ENCODE measurements around the gene BPIFB3.
"Not testable (repeated sequence)": the region's sequence is repeated elsewhere in the genome, so short reads cannot be mapped to it uniquely, and the experiment has no call there.

The BPIFB3 gene

DNA sequence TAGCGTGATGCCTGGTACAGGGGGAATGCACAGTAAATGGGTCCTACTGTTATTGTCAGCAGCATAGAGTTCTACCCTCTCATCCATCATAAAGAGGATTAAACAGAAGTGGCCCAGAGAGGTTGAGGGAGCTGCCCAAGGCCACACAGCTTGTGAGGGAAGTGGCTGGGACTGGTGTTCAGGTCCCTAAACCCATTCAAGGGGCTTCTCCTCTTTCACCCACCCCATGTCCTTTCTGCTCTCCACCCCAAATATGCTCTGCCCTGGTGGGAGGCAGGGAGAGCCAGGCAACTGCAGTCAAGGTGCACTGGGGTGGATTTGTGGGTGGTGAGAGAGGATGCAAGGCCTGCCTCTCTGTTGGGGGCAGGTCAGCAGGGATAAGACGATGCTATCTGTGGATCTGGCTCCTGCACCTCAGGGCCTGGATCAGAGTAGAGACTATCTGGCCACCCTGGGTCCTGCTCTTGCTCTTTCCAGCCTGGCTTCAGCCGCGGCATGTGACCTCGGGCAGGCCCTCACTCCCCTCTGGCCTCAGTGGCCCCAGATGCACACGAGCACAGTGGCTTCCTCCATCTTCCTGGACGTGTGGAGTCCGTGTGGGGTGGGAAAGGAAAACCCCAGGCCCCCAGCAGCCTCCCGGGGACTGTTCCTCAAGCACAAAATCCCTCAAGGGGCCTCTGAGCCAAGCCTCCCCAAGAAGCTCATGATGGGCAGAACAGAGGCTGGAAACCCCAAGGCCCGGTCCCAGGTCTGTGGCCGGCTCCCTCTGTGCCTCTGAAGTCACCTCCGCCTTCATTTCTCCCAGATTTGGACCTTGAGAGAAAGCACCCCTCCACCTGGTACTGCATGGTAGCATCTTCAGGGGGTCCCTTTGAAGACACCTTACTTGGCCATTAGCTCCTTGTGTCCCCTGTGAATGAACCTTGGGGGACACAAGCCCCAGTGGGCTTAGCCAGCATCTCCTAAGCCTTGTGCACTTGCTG is 25.6 kb upstream of the BPIFB3 start:
- DNase-seq (ENCODE audit: extremely low read depth in 1 of 2, low read depth in 1 of 2), result no peak

DNA sequence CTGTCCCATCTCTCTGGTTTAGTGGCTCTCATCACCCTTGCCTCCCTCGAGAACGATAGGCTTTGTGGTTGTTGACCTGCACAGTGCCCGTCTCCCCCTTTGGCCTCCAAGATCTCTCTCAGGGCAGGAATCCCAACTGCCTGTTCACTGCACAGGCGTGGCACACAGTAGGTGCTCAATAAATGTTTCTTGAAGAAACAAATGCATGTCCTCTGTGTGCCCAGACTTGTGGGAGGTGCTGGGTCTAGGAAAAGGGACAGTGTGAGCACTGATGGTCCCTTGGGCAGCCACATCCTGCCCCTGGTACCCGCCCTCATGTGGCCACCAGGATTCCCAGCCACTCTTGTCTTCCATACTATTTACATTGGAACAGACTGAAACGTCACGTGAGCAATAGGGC is 24.8 kb upstream of the BPIFB3 start:
- no peak for DNase-seq (ENCODE audit: extremely low read depth in 1 of 2, low read depth in 1 of 2)

DNA sequence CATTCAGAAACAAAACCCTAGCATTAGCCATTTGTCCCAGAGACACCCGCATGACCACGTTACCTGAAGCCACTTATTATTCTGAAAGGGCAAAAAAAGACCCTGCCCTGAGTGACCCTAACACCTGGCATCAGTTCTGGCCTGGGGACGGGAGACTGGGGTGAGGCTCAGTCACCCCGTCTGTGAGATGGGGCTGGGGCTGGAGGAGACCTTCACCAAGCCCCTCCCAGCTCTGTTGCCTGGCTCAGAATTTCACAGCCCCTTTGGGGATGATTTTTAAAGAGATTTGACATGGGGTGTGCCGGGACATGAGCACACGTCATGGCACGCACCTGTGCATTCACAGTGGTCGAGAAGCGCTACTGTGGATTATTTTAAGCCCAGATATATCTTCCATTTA is 23.6 kb upstream of the BPIFB3 start:
- DNase-seq (ENCODE audit: extremely low read depth in 1 of 2, low read depth in 1 of 2), result no peak

DNA sequence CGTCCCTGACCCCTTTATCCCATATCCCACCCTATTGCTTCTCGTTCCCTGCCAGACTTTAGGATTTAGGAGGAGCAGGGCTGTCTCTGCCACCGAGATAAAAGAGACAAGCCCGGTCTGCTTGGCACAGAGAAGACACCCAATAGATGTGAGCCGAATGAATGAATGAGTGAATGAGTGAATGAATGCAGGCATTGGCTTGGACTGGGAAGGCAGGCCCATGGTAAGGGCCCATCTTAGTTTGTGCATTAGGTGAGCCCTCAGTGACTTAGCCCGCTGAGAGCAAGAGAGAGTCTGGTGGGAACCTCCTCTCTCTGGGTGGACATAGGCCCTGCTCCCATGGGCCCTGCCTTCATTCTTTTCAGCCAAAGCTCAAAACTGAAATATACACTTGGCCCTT is 23.1 kb upstream of the BPIFB3 start:
- no peak for DNase-seq (ENCODE audit: extremely low read depth in 1 of 2, low read depth in 1 of 2)

DNA sequence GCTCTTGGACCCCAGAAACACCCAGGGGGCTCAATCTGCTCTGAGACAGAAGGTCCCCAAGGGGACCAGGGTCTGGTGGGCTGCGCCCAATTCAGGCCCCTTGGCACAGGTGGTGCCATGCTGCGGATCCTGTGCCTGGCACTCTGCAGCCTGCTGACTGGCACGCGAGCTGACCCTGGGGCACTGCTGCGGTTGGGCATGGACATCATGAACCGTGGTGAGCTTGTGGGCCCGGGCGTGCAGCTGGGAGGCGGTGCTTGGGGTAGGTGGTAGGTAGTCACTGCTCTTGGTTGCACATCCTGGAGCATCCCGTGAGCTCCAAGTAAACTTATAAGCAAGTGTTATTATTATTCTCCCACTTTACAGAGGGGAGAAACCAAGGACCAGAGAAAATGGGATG is 22.2 kb upstream of the BPIFB3 start, which contains the start of gene BPIFB6:
Gene BPIFB6, plus strand, starts transcription at position 118 of the 400 bp plus-strand sequence. Its CDS starts 0 bp downstream, at position 118.
- DNase-seq (ENCODE audit: extremely low read depth in 1 of 2, low read depth in 1 of 2), result no peak

DNA sequence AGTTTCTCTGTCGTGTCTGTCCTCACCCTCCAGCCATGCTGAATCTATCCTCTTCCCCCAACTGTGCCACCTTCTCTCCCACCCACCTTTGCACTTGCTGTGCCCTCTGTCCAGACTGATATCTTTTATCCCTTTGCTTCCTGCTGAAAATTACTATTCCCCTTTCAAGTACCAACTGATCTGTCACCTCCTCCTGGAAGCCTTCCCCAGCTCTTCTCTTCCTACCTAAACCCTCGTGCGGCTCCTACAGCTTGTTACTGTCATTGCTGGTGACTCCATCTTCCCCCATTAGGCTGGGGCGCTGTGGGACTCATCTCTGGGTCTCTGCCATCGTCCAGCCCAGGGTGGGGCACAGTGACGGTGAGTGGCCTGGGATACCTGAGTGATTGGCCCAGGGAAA is 21.1 kb upstream of the BPIFB3 start:
- DNase-seq (ENCODE audit: extremely low read depth in 1 of 2, low read depth in 1 of 2), result no peak

DNA sequence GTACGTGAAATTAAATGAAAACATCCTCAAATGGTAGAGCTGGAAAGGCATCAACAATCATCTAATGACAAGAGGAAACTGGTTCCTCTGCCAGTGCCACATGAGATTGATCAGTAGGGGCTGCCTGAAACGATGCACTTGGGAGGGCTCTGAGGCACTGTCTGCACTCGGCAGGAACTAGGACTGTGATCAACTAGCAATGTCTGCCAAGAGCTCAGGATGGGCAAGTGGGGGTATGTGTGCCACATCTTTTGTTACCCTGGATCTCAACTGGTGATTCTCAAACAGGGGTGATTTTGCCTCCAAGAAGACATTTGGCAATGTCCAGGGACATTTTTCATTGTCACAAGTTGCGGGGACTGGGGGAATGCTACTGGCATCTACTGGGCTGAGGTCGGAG is 20.3 kb upstream of the BPIFB3 start:
- no peak for DNase-seq (ENCODE audit: extremely low read depth in 1 of 2, low read depth in 1 of 2)

DNA sequence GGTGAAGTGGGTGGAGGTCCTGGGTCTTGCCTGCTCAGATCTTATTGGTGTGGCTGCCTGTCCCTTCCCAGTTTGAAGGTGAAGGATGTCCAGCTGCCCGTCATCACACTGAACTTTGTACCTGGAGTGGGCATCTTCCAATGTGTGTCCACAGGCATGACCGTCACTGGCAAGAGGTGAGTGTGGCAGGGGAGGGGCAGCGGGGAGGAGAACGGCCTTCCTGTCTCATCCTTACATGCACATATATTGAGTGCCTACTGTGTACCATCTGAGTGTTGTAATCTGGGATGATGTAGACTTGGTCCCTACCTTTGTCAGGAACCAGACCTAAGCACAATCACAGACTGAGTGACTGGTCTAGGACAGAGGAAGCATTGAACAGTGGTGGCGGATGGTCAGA is 19.6 kb upstream of the BPIFB3 start:
- no peak for DNase-seq (ENCODE audit: extremely low read depth in 1 of 2, low read depth in 1 of 2)

DNA sequence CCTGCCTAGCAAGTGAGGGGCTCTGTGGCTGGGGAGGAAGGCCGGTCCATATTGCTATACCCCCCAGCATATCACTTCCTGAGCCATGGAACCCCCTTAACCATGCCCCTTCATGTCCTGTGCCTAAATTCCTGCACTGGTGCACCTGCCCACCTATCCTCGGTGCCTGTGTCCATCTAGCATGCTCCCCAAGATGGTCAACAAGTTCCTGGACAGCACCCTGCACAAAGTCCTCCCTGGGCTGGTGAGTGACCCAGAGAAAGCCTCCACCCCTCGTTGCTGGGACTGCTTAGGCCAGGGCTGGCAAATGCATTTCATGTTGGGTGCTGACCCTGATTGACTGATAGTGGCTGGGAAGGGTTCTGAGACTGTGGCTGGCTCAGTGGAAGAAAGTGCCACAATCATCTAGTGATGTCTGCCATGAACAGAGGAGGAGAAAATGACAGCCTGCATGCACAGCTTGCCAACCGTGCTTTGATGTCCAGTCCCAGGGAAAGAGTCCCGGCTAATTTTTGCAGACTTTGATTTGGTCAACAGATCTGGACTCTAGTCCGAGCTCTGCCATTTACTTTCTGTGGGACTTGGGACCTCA is 18.7 kb upstream of the BPIFB3 start:
- DNase-seq (ENCODE audit: extremely low read depth in 1 of 2, low read depth in 1 of 2), result no peak

DNA sequence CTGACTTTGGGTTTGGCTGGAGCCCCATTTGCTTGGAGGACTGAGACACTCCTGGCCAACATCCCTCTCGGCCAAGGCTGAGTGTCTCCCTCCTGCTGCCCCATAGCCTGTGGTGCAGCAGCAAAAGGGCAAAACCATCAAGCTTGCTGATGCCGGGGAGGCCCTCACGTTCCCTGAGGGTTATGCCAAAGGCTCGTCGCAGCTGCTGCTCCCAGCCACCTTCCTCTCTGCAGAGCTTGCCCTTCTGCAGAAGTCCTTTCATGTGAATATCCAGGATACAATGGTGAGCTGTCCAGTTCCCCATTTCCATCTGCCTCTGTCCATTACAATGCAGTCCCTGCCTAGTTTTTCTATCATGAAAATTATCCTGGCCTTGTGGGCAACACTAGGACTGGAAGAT is 16.2 kb upstream of the BPIFB3 start:
- no peak for DNase-seq (ENCODE audit: extremely low read depth in 1 of 2, low read depth in 1 of 2)

DNA sequence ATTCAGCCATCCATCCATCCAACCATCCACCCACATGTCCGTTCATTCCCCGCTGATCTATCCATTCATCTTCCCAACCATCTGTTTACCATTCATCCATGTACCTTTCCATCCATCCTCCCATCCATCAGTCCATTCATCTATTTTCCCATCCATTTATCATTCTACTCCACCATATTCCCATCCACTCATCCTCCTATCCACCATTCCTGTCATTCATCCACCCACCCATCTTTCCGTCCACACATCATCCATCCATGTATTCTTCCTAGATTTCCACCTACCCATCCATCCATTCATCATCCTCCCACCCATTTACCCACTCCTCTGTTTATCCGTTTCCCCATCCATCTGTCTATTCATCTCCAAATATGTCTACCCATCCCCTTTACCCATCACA is 15.5 kb upstream of the BPIFB3 start:
- no peak for DNase-seq (ENCODE audit: extremely low read depth in 1 of 2, low read depth in 1 of 2)

DNA sequence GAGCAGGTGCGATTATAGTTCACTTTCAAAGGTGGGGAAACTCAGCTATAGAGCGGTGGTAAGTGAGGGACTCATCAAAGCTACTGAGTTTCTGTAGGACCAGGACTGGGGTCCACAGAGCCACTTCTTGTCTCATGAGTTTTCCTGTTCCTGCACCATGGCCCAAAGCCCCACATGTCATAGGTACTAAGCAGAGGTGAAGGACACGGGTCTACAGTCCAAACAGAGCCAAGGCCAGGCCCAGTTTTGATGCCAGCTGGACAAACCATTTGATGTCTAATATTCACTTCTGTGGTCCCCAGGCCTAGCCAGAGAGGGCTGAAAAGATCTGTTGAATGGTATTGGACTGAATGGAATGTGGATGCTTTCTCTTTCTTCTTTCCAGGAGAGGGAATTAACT is 11.3 kb upstream of the BPIFB3 start:
- DNase-seq (ENCODE audit: extremely low read depth in 1 of 2, low read depth in 1 of 2), result no peak

DNA sequence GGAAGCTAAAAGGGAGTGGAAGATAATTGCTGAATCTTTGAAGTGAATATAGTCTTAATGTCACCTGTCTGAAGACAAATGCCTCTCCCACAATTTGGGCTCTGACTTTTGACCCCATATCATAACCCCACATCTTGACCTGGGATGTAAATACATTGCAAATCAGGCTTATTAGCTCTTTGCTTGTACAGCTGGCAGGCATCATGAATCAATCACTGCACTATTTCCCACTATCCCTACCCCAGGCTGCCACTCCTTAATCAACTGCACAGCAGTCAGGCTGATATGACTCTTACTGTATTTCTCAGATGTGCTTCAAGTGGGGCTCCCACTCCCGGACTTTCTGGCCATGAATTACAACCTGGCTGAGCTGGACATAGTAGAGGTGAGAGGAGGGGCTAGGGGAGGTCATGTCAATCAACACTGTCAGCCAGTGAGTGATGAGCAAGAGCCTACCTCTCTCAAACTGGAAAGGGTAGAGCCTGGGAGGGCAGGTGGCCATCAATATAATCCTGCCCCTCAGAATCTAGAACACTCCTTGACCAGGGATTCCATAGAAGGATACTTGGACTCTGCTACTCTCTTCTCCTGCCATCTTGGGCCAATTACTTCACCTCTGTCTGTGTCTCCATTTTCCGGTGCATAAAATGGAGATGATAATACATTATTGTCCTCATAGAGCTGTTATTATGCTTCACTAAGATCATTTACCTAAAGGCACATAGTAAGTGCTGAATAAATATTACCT is 10.5 kb upstream of the BPIFB3 start:
- no peak for DNase-seq (ENCODE audit: extremely low read depth in 1 of 2, low read depth in 1 of 2)

DNA sequence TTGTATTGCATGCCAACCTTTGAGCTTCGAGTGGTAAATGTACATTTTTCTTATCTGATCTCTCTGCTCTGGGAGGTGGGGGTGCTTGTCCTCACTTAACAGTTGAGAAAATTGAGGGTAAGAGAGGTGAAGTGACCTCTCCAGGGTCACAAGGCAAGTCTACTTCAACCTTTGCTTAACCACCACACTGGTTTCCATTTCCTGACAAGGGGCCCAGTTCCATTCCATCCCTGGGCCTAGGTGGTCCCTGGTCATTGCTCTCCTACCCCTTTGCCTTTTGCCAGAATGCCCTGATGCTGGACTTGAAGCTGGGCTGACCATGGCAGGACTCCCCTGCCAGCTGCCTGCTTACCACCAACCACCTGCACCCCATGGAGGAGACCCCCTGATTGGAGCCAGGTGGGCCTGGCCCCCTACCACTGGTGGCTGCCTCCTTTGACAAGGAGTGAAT is 9.9 kb upstream of the BPIFB3 start:
- DNase-seq (ENCODE audit: extremely low read depth in 1 of 2, low read depth in 1 of 2), result no peak

DNA sequence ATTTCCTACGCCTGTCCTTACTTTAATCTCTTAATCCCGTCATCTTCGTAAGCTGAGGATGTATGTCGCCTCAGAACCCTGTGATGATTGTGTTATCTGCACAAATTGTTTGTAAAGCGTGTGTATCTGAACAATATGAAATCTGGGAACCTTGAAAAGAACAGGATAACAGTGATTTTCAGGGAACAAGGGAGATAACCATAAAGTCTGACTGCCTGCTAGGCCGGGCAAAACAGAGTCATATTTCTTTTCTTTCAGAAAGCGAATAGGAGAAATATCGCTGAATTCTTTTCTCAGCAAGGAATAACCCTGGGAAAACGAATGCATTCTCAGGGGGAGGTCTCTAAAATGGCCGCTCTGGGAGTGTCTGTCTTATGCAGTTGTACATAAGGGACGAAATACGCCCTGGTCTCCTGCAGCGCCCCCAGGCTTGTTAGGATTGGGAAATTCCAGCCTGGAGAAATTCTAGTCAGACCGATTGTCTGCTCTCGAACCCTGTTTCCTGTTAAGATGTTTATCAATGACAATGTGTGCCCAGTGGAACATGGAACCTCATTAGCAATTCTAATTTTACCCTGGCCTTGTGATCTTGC is 8.5 kb upstream of the BPIFB3 start:
- DNase-seq (ENCODE audit: extremely low read depth in 1 of 2, low read depth in 1 of 2), result not testable (repeated sequence)

DNA sequence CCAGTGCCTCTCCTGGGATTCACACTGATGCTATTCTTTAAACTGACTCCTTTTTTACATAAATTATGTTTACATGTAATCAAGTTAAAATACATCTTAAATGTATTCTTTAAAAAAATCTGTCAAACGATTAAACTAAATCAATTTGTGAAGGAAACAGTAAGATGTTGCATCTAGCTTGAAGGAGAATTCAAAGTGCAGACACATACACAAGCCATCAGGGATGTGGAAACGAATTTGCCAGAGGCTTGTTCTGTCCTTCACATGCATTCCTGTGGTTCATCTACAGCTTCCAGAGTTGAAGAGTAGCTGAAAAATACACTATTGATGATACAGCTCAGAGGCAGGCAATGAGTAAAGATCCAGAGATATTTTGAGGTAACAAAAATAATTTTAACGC is 7.3 kb upstream of the BPIFB3 start:
- no peak for DNase-seq (ENCODE audit: extremely low read depth in 1 of 2, low read depth in 1 of 2)

DNA sequence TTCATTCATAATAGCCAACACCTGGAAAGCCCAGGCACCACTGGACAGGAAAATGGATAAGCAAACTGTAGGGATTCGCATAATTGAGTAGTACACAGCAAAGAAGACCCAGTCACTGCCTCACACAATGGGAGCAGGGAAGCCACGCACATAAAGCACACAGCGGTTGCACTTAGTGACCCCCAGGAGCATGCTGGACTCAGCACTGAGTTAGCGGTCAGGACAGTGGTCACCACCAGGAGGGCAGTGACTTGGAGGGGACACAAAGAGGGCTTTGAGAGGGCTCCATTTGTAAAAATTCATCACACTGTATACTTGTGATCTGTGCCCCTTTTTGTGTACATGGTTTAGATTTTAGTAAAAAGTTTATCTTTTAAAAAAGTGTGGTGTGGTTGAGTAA is 2.4 kb upstream of the BPIFB3 start:
- no peak for DNase-seq (ENCODE audit: extremely low read depth in 1 of 2, low read depth in 1 of 2)

DNA sequence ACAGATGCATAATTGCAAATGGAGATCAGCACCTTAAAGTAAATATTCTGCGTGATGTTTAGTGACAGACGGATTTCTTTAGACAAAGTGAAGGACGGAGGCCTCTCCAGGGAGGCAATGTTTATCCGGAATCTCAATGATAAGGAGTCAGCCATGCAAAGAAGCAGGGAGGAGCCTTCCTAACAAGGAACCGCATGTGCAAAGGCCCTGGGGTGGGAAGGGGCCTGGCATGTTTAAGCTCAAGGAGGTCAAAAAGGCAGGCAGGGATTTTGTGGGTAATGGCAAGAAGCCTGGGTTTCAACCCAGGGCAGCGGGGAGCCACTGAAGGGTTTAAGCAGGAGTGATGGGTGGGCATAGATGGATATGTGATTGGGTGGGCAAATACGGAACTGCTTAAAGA is 678 bp downstream of the BPIFB3 start:
- no peak for DNase-seq (ENCODE audit: extremely low read depth in 1 of 2, low read depth in 1 of 2)

DNA sequence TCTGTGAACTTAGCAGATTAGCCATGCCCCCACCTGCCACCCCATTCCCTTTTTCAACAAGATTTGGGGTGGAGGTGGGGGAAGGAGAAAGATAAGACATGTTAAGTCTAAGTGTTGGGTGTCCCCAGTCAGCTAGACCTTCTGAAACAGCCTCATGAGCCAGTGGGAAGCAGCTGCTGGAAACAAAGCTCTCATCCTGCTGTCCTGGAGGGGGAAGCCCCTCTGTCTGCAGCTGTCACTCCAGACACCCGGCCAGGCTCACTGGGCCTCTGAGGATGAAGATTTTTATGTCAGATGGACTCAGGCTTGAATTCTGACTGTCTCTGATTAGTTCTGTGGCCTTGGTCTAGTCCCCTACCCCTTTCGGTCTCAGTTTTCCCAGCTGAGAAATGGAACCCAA is 1.1 kb downstream of the BPIFB3 start:
- DNase-seq (ENCODE audit: extremely low read depth in 1 of 2, low read depth in 1 of 2), result no peak

DNA sequence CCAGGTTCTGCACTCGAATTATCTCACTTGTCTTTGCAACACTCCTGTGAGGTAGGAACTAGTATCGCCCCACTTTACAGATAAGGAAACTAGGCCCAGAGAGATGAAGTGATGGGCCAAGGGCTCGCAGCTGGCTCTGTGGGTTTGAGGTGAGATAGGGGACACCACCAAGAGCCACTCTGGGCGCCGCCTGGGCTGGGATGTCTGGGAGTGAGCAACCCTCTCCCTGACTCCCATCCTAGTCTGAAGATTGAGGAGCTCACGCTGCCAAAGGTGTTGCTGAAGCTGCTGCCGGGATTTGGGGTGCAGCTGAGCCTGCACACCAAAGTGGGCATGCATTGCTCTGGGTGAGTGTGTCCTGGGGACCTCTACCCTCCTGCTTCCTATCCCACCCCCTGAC is 5.4 kb downstream of the BPIFB3 start:
- no peak for DNase-seq (ENCODE audit: extremely low read depth in 1 of 2, low read depth in 1 of 2)

DNA sequence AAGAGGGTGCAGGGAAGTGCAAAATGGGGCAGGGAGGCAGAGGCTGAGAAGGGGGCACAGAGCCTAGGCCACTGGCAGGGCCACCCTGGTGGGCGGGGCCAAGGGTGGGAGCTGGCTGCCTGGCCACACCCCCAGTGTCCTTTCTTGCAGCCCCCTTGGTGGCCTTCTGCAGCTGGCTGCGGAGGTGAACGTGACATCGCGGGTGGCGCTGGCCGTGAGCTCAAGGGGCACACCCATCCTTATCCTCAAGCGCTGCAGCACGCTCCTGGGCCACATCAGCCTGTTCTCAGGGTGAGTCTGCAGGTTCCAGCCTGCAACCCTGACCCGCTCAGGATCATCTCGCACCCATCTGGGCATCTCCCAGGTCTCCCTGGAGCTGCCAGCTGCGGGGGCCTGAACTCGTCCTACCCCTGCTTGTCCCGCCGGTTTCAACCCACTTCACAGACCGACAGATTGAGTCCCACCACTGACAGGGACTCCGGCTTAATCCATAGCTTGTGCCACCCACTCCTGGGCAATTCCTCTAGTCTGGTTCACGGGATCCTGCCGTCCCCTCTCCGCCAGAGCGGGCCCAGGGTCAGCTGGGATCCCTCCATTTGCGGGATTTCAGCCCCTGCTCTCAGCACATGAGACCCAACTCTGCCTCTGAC is 6.2 kb downstream of the BPIFB3 start:
- no peak for DNase-seq (ENCODE audit: extremely low read depth in 1 of 2, low read depth in 1 of 2)
